GM21381 (cell line): ENCODE results near the gene TNP1.

Source experiments
- ATAC-seq: cut with Tn5 transposase; IDR thresholded peaks from one replicate; pipeline ENCODE4 v1.9.1; 2021; ENCODE audit warnings: mild to moderate bottlenecking, moderate library complexity; ENCODE audit not compliant: unreplicated experiment

TNP1 gene

GRCh38 chr2:216842636-216843035, 17.2 kb downstream of the TNP1 start:
- ATAC-seq = no peak

GRCh38 chr2:216839688-216840087, 20.2 kb downstream of the TNP1 start:
- ATAC-seq = no peak

- no peak for ATAC-seq
These were observed 21.7 kb downstream of the TNP1 start for GRCh38 chr2:216838151-216838550.

- ATAC-seq = no peak
These were observed 22.1 kb downstream of the TNP1 start for GRCh38 chr2:216837740-216838139.

- ATAC-seq = no peak
These were observed 26.8 kb downstream of the TNP1 start for GRCh38 chr2:216833061-216833460.

- no peak for ATAC-seq
These were observed 29.5 kb downstream of the TNP1 start for GRCh38 chr2:216830346-216830745.

- no peak for ATAC-seq
These were observed 30.3 kb downstream of the TNP1 start for GRCh38 chr2:216829533-216829932.

GRCh38 chr2:216827073-216827720, 32.7 kb downstream of the TNP1 start:
- no peak for ATAC-seq

GRCh38 chr2:216822470-216822869, 37.4 kb downstream of the TNP1 start:
- ATAC-seq = no peak

GRCh38 chr2:216820709-216821108, 39.2 kb downstream of the TNP1 start:
- no peak for ATAC-seq

- ATAC-seq = no peak
These were observed 40.1 kb downstream of the TNP1 start for GRCh38 chr2:216819766-216820165.

- no peak for ATAC-seq
These were observed 40.8 kb downstream of the TNP1 start for GRCh38 chr2:216819055-216819454.

GRCh38 chr2:216810399-216811160, 49.3 kb downstream of the TNP1 start:
- ATAC-seq = no peak
